Mesodermal cell (in vitro differentiated cells): Measurements from ENCODE around the gene SLMAP.

ENCODE experiments used
- H3K27ac ChIP-seq: 2 replicates; pipeline ENCODE4 v1.7.0; 2013; ENCODE audit warnings: mild to moderate bottlenecking, low read depth, low read length, moderate library complexity; ENCODE audit not compliant: severe bottlenecking
- H3K36me3 ChIP-seq: 2 replicates; pipeline ENCODE4 v1.7.1; 2013; ENCODE audit warnings: mild to moderate bottlenecking, low read length, moderate library complexity; ENCODE audit not compliant: control insufficient read depth, insufficient read depth
- H3K4me1 ChIP-seq: one replicate; pipeline ENCODE4 v1.7.1; 2013; ENCODE audit warnings: mild to moderate bottlenecking, low read length; ENCODE audit not compliant: insufficient read depth, control insufficient read depth, poor library complexity, severe bottlenecking
- H3K4me3 ChIP-seq: 2 replicates; pipeline ENCODE4 v1.7.0; 2013; ENCODE audit warnings: low read length, control low read depth, mild to moderate bottlenecking; ENCODE audit not compliant: insufficient read depth, poor library complexity, severe bottlenecking; ENCODE audit errors: extremely low read depth
- H3K9me3 ChIP-seq: 2 replicates; pipeline ENCODE4 v1.7.1; 2013; ENCODE audit warnings: mild to moderate bottlenecking, low read length, moderate library complexity; ENCODE audit not compliant: control insufficient read depth
- WGBS, 2 experiments: methylation state at CpG; one replicate each; pipeline ENCODE4 v1.1.5; 2013; ENCODE audit warnings: missing lambda C conversion rate in 2 of 2; ENCODE audit not compliant: insufficient coverage in 2 of 2; 5-methylcytosine and 5-hydroxymethylcytosine counted together

Gene SLMAP

DNA sequence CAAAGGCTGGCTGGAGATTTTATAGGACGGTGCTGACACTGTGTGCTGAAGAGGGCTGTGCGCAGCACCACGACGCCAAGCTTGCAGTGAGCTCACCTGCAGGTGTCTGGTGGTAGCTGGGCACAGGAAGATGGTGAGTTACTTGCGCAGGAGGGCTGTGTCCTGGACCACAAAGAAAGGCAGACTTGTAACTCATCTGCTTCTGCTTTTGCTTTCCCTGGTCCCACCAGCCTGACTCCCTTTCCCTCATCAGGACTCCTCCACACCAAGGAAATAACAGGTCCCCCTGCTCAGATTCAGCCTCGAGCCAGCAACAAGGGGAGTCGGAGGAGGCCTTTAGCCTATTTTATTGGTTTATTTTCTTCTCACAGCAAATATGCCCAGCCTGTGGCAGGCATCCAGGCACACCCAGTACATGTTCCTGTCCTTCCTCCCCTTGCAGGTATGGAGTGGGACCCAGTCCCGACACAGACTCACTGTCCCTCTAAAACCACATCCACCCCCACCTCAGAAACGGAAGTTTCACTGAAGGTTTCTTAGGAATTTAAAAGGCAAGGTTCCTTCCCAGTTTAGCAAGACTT, 216.5 kb downstream of the SLMAP start:
- 85 to 90% methylated on average over 3 to 7 of the region's 9 CpGs for WGBS, 2 experiments
- Histone ChIP-seq H3K9me3 (no peaks in the 10 kb centered on the region), H3K27ac (peak overlapping the region; percentile 32), H3K4me3 (no peak overlapping the region), H3K36me3 (no peaks in the 10 kb centered on the region), H3K4me1 (peaks cover 67% of the 10 kb centered on the region)

DNA sequence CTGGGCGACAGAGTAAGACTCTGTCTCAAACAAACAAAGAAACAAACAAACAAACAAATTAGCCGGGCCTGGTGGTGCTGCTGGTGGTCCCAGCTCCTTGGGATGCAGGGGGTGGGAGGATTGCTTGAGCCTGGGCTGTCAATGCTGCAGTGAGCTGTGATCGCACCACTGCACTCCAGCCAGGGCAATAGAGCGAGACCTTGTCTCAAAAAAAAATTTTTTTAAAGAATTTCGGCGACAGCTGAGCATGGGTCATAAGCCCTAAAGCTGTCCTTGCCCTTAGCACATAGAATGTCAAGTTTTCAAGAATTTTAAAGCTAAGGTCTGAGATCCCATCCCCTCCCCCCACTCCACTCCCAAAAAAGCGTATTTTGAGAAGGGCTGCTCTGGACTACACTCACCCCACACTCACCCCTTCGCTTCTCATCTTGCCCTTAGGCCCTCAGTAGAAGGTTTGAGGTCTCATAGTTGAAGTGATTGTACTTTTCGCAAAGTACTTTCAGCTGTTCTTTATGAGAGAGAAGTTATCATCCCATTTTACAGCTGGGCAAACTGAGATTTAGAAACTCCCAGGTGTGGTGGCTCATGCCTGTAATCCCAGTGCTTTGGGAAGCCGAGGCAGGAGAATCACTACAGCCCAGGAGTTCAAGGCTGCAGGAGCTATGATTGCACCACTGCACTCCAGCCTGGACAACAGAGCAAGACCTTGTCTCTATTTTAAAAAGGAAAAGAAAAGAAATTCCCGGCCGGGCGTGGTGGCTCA, 217.8 kb downstream of the SLMAP start:
- peaks cover 72% of the 10 kb centered on the region for H3K4me1 ChIP-seq
- H3K27ac ChIP-seq: peak overlapping the region; percentile 96
- H3K4me3 ChIP-seq: no peak overlapping the region
- no peaks in the 10 kb centered on the region for H3K36me3 ChIP-seq
- H3K9me3 ChIP-seq: no peaks in the 10 kb centered on the region
- WGBS, 2 experiments: 93 to 96% methylated on average over 8 to 9 of the region's 13 CpGs

DNA sequence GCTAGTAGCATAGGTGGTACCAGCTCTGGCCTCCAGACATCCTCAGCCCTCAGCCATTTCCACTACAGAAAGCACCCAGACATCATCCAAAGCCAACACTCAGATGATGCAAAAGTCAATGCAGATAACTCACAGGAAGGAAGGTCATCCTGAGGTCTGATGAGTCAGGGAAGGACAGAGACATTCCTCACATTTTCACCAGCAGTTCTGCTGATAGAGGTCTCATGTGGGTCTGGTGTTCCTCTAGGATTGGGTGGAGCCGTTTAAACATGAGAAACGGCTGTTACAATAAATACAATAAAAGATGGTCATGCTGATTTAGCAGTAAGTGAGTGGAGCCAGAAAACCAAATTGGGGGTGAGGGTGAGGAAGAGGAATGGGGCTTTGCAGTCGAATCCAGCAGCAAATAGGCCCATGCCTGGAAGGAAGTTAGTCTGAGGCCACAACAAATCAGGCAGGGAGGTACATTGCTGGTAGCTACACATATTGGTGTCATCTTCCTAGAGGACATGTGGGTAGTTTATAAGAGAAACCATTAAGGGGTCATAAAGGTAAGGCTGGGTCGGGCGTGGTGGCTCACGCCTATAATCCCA, 218.8 kb downstream of the SLMAP start:
- Histone ChIP-seq H3K4me3 (no peak overlapping the region), H3K9me3 (no peaks in the 10 kb centered on the region), H3K36me3 (no peaks in the 10 kb centered on the region), H3K4me1 (peaks cover 67% of the 10 kb centered on the region), H3K27ac (peak overlapping the region; percentile 96)
- WGBS, 2 experiments: 74 to 91% methylated on average over 4 to 6 of the region's 6 CpGs

DNA sequence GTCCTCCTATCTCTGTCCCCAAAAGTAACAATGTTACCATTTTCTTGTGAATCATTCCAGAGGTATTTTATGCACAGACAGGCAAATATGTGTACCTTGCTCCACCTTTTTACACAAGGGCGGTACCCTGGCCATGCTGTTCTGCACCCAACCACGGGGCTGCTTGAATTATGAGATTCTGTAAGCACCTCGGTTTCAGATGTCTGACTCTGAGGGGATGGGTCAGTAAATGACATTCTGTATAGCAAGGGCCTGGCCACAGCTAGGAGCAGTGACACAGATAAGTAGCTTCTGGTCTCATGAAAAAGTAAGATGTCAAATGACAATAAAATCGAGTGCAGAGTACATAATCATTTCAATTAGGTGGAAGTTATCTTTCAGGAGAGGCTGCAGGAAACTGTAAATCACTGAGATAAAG, 221.7 kb downstream of the SLMAP start:
- H3K4me3 ChIP-seq: no peak overlapping the region
- H3K4me1 ChIP-seq: peaks cover 47% of the 10 kb centered on the region
- no peaks in the 10 kb centered on the region for H3K36me3 ChIP-seq
- peak overlapping the region; percentile 32 for H3K27ac ChIP-seq
- no peaks in the 10 kb centered on the region for H3K9me3 ChIP-seq
- 67 to 76% methylated on average over 2 to 3 of the region's 4 CpGs for WGBS, 2 experiments

DNA sequence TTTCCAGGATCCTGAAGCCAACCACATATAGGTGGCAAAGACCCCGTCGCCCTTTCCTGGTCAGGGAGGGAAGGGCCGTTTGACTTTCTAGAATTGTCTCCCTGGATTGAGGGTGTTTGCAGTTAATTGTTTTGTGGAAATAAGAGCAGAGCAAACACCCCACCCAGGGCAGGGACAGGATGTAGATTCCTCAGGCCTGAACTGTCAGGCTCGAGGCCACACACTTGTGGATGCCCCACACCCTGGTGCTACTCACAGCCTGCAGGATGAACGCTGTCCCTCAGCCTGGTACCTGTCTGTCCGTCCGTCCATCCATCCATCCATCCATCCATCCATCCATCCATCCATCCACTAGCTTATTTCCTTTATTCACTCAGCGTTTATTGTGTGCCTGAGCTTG, 222.2 kb downstream of the SLMAP start:
- Histone ChIP-seq H3K9me3 (no peaks in the 10 kb centered on the region), H3K36me3 (no peaks in the 10 kb centered on the region), H3K4me3 (no peak overlapping the region), H3K27ac (peak overlapping the region; percentile 32), H3K4me1 (peaks cover 42% of the 10 kb centered on the region)
- WGBS, 2 experiments: 75 to 80% methylated on average over 2 to 3 of the region's 8 CpGs
